Caco-2 (cell line): ENCODE data around the gene GRK4. TPM values are rescaled to one million over a fixed set of nuclear protein-coding genes. Genes with fewer than 3 reads are reported as not detected.

Source experiments
- BruUV-seq: library from RNA; stranded (reverse); fragments of 400-500 nt; replicated peaks from 2 replicates; lab custom pipeline; 2021; lab: Mats Ljungman, UMichigan
- CTCF ChIA-PET: fragments of 300-600 bp; sonication (Branson Sonifier 250); formaldehyde crosslinking; loops from one replicate; lab custom pipeline; 2022; ENCODE audit warnings: antibody characterized with exemption; lab: Charles Lee
- POLR2A ChIA-PET: fragments of 300-600 bp; sonication (Branson Sonifier 250); formaldehyde crosslinking; loops from one replicate; lab custom pipeline; 2022; ENCODE audit warnings: antibody characterized with exemption; lab: Charles Lee
- DNase-seq, 2 experiments: peaks; one replicate each; pipeline versions ENCODE4 v3.0.0 to v3.0.0-alpha.2; 2020 to 2022
- H3K27me3 ChIP-seq: replicated peaks from 2 replicates; pipeline ENCODE4 v1.6.0; 2011; ENCODE audit warnings: low read length; ENCODE audit not compliant: control insufficient read depth, insufficient read depth
- H3K36me3 ChIP-seq: 2 replicates; pipeline ENCODE4 v1.5.1; 2011; ENCODE audit warnings: low read length; ENCODE audit not compliant: control insufficient read depth, insufficient read depth
- H3K4me1 ChIP-seq: fragments of 250-450 bp; sonication (Bioruptor Pico); 2 replicates; pipeline ENCODE4 v1.5.1; 2020; ENCODE audit warnings: mild to moderate bottlenecking
- H3K4me3 ChIP-seq: 2 replicates; pipeline ENCODE4 v1.5.1; 2011; ENCODE audit warnings: low read depth, mild to moderate bottlenecking, control low read depth, low read length
- H3K9me3 ChIP-seq: fragments of 250-450 bp; sonication (Bioruptor Pico); 2 replicates; pipeline ENCODE4 v1.5.1; 2020; ENCODE audit warnings: mild to moderate bottlenecking, moderate library complexity
- H3K27ac Mint-ChIP-seq: one replicate; pipeline ENCODE4 v1.8.0; 2022; ENCODE audit warnings: mixed read lengths; ENCODE audit not compliant: unreplicated experiment
- H3K27me3 Mint-ChIP-seq: one replicate; pipeline ENCODE4 v1.8.0; 2022; ENCODE audit warnings: mixed read lengths; ENCODE audit not compliant: insufficient read depth, unreplicated experiment
- H3K36me3 Mint-ChIP-seq: one replicate; pipeline ENCODE4 v1.8.0; 2022; ENCODE audit warnings: mild to moderate bottlenecking, mixed read lengths; ENCODE audit not compliant: insufficient read depth, unreplicated experiment
- H3K4me1 Mint-ChIP-seq: one replicate; pipeline ENCODE4 v1.8.0; 2022; ENCODE audit warnings: low read depth, mixed read lengths; ENCODE audit not compliant: unreplicated experiment
- H3K4me3 Mint-ChIP-seq: one replicate; pipeline ENCODE4 v1.8.0; 2022; ENCODE audit warnings: mild to moderate bottlenecking, moderate library complexity, mixed read lengths; ENCODE audit not compliant: unreplicated experiment
- H3K9me3 Mint-ChIP-seq: one replicate; pipeline ENCODE4 v1.8.0; 2022; ENCODE audit warnings: mixed read lengths; ENCODE audit not compliant: unreplicated experiment
- CTCF ChIP-seq, 2 experiments: fragments of 200-600 bp in 1 of 2; IDR thresholded peaks; 1 replicate in 1 of 2; 2 replicates in 1 of 2; pipeline versions ENCODE4 v1.5.1 to v1.8.0; 2011 to 2022; ENCODE audit warnings: antibody characterized with exemption in 1 of 2, control low read depth in 1 of 2, inconsistent platforms in 1 of 2, low read depth in 1 of 2, low read length in 1 of 2, mild to moderate bottlenecking in 1 of 2, moderate library complexity in 1 of 2; ENCODE audit not compliant: insufficient read depth in 1 of 2, severe bottlenecking in 1 of 2, unreplicated experiment in 1 of 2
- intact Hi-C: fragments of 100-400 bp; cut with micrococcal nuclease; formaldehyde crosslinking; loops from one replicate; pipeline ENCODE4 v1.10.0; 2022; ENCODE audit not compliant: unreplicated experiment
- total RNA-seq: library from RNA; stranded (reverse); gene quantifications from 2 replicates; pipeline ENCODE4 v1.2.3, GENCODE V29; 2022

GRK4 gene
- total RNA-seq, 1 experiment from 2014 or later, result 7.1 TPM

GRCh38 chr4:3037957-3038461 is 74.6 kb downstream of the GRK4 start:
- H3K4me1 Mint-ChIP-seq, result peaks cover 13% of the 10 kb centered on the region
- Histone ChIP-seq H3K4me3 (no peak overlapping the region), H3K36me3 (no peaks in the 10 kb centered on the region), H3K27me3 (no peaks in the 10 kb centered on the region), H3K4me1 (peaks cover 17% of the 10 kb centered on the region), H3K9me3 (no peaks in the 10 kb centered on the region)
- ChIA-PET CTCF (interaction anchor here (1.1 kb wide), 1 partner anchor 818 kb away, joined by 4 read pairs; no protein-coding TSS in a partner anchor), POLR2A (no interaction called here)
- TF ChIP-seq CTCF (IDR thresholded peaks at IDR 0.05; ENCODE audit: insufficient read depth in 1 of 2, low read depth in 1 of 2, low read length in 1 of 2, severe bottlenecking in 1 of 2, unreplicated experiment in 1 of 2), result no peak
- H3K27ac Mint-ChIP-seq, result no peak overlapping the region
- intact Hi-C loops, result loop anchor here (1.0 kb wide), 3 partner anchors 60 to 89 kb away; no protein-coding TSS in a partner anchor
- DNase-seq, result no peak
- H3K4me3 Mint-ChIP-seq, result no peak overlapping the region
- no TSS peak for BruUV-seq
- H3K27me3 Mint-ChIP-seq, result no peaks in the 10 kb centered on the region
- peaks cover 10% of the 10 kb centered on the region for H3K36me3 Mint-ChIP-seq
- no peaks in the 10 kb centered on the region for H3K9me3 Mint-ChIP-seq

- peaks cover 13% of the 10 kb centered on the region for H3K4me1 Mint-ChIP-seq
- ChIA-PET POLR2A (interaction anchor here (0.6 kb wide), 1 partner anchor 8 kb away, joined by 4 read pairs; no protein-coding TSS in a partner anchor), CTCF (interaction anchor here (0.6 kb wide), 1 partner anchor 79 kb away, joined by 4 read pairs; no protein-coding TSS in a partner anchor)
- no peaks in the 10 kb centered on the region for H3K36me3 ChIP-seq
- H3K9me3 ChIP-seq, result no peaks in the 10 kb centered on the region
- TF ChIP-seq CTCF (IDR thresholded peaks at IDR 0.05; ENCODE audit: insufficient read depth in 1 of 2, low read depth in 1 of 2, low read length in 1 of 2, severe bottlenecking in 1 of 2, unreplicated experiment in 1 of 2), result no peak
- no peaks in the 10 kb centered on the region for H3K9me3 Mint-ChIP-seq
- no peak overlapping the region for H3K4me3 ChIP-seq
- H3K27me3 ChIP-seq, result no peaks in the 10 kb centered on the region
- no peak overlapping the region for H3K27ac Mint-ChIP-seq
- DNase-seq, result no peak
- no peak overlapping the region for H3K4me3 Mint-ChIP-seq
- BruUV-seq, result no TSS peak
- H3K36me3 Mint-ChIP-seq, result peaks cover 10% of the 10 kb centered on the region
- intact Hi-C loops, result no loop called here
- peaks cover 27% of the 10 kb centered on the region for H3K4me1 ChIP-seq
- H3K27me3 Mint-ChIP-seq, result no peaks in the 10 kb centered on the region
Observed at GRCh38 chr4:3039706-3040366, 76.5 kb downstream of the GRK4 start.

GRCh38 chr4:3040452-3041191 is 77.3 kb downstream of the GRK4 start:
- H3K27me3 ChIP-seq, result no peaks in the 10 kb centered on the region
- H3K4me1 ChIP-seq, result peaks cover 27% of the 10 kb centered on the region
- Mint-ChIP-seq H3K4me1 (peaks cover 13% of the 10 kb centered on the region), H3K4me3 (no peak overlapping the region), H3K27me3 (no peaks in the 10 kb centered on the region), H3K9me3 (no peaks in the 10 kb centered on the region), H3K27ac (no peak overlapping the region), H3K36me3 (peaks cover 10% of the 10 kb centered on the region)
- H3K9me3 ChIP-seq, result no peaks in the 10 kb centered on the region
- CTCF ChIA-PET, result interaction anchor here (1.8 kb wide), 1 partner anchor 77 kb away, joined by 4 read pairs; the partner anchor contains the start of gene GRK4
- no peak for TF ChIP-seq CTCF (IDR thresholded peaks at IDR 0.05; ENCODE audit: insufficient read depth in 1 of 2, low read depth in 1 of 2, low read length in 1 of 2, severe bottlenecking in 1 of 2, unreplicated experiment in 1 of 2)
- no peak for DNase-seq
- no peaks in the 10 kb centered on the region for H3K36me3 ChIP-seq
- BruUV-seq, result no TSS peak
- POLR2A ChIA-PET, result interaction anchor here (1.2 kb wide), 1 partner anchor 77 kb away, joined by 3 read pairs; the partner anchor contains the start of gene GRK4
- no peak overlapping the region for H3K4me3 ChIP-seq
- intact Hi-C loops, result no loop called here
